Keratinocyte (primary cell): ENCODE data around the gene ATP5F1E. TPM values are rescaled to one million over a fixed set of nuclear protein-coding genes. Genes with fewer than 3 reads are reported as not detected.

Source experiments
- DNase-seq: peaks from one replicate; pipeline ENCODE4 v3.0.0-alpha.2; 2011; ENCODE audit warnings: low read depth, missing footprints, low spot score
- FAIRE-seq: peaks from 2 replicates; lab custom pipeline; 2011; peaks lifted over from hg19 to GRCh38; lab: Jason Lieb, UNC
- H2AFZ ChIP-seq: 2 replicates; pipeline ENCODE4 v1.6.0; 2012; ENCODE audit warnings: low read length, control low read depth, inconsistent platforms; ENCODE audit not compliant: control insufficient read depth
- H3K27ac ChIP-seq: 2 replicates; pipeline ENCODE4 v1.5.1; 2011; ENCODE audit warnings: low read length; ENCODE audit not compliant: control insufficient read depth, insufficient read depth
- H3K27me3 ChIP-seq: 3 replicates; pipeline ENCODE4 v1.6.0; 2011; ENCODE audit warnings: low read length; ENCODE audit not compliant: control insufficient read depth, insufficient read depth; ENCODE audit errors: extremely low read depth
- H3K36me3 ChIP-seq, 2 experiments: 2 replicates in 1 of 2; 3 replicates in 1 of 2; pipeline ENCODE4 v1.5.1; 2011; ENCODE audit warnings: low read length in 2 of 2, mild to moderate bottlenecking in 1 of 2; ENCODE audit not compliant: control insufficient read depth in 2 of 2, insufficient read depth in 2 of 2; ENCODE audit errors: extremely low read depth in 1 of 2
- H3K4me1 ChIP-seq: 3 replicates; pipeline ENCODE4 v1.5.1; 2011; ENCODE audit warnings: low read length; ENCODE audit not compliant: control insufficient read depth, insufficient read depth; ENCODE audit errors: extremely low read depth
- H3K4me2 ChIP-seq: 3 replicates; pipeline ENCODE4 v1.6.0; 2011; ENCODE audit warnings: low read depth, low read length; ENCODE audit not compliant: control insufficient read depth, insufficient read depth; ENCODE audit errors: extremely low read depth
- H3K4me3 ChIP-seq, 3 experiments: fragments of 200-600 bp in 1 of 3; sonication (generic) in 1 of 3; 2 replicates in 2 of 3; 3 replicates in 1 of 3; pipeline ENCODE4 v1.5.1; 2011 to 2016; ENCODE audit warnings: low read length in 3 of 3, mild to moderate bottlenecking in 3 of 3, control low read depth in 2 of 3, inconsistent platforms in 1 of 3, low read depth in 1 of 3, mixed read lengths in 1 of 3, mixed run types in 1 of 3, moderate library complexity in 1 of 3; ENCODE audit not compliant: control insufficient read depth in 2 of 3, insufficient read depth in 2 of 3; ENCODE audit errors: extremely low read depth in 1 of 3
- H3K79me2 ChIP-seq: 2 replicates; pipeline ENCODE4 v1.6.0; 2012; ENCODE audit warnings: low read length; ENCODE audit not compliant: control insufficient read depth, insufficient read depth
- H3K9ac ChIP-seq: 3 replicates; pipeline ENCODE4 v1.6.0; 2011; ENCODE audit warnings: low read length; ENCODE audit not compliant: control insufficient read depth, insufficient read depth; ENCODE audit errors: extremely low read depth
- H3K9me1 ChIP-seq: 3 replicates; pipeline ENCODE4 v1.6.0; 2011; ENCODE audit warnings: low read length; ENCODE audit not compliant: control insufficient read depth, insufficient read depth; ENCODE audit errors: extremely low read depth
- H3K9me3 ChIP-seq: 2 replicates; pipeline ENCODE4 v1.5.1; 2012; ENCODE audit warnings: low read depth, low read length; ENCODE audit not compliant: control insufficient read depth
- H4K20me1 ChIP-seq: 3 replicates; pipeline ENCODE4 v1.6.0; 2011; ENCODE audit warnings: low read length; ENCODE audit not compliant: control insufficient read depth, insufficient read depth; ENCODE audit errors: extremely low read depth
- EZH2 ChIP-seq: IDR thresholded peaks from one replicate; pipeline ENCODE4 v1.6.1; 2012; ENCODE audit warnings: inconsistent platforms, mild to moderate bottlenecking, low read length, moderate library complexity
- dilution Hi-C: fragments of 300-500 bp; cut with MboI; formaldehyde crosslinking; loops from one replicate; pipeline ENCODE4 v1.7.0; 2020; ENCODE audit warnings: low sequenced_read_pairs; ENCODE audit not compliant: extremely low pct_ligation_motif_present
- polyA plus RNA-seq, 5 experiments: library from polyadenylated mRNA; depleted of rRNA in 3 of 5; stranded (reverse) in 3 of 5; stranded (forward) in 1 of 5; unstranded in 1 of 5; fragments of >200 nt; gene quantifications; 1 replicate in 1 of 5; 2 replicates in 3 of 5; 3 replicates in 1 of 5; pipeline versions ENCODE4 v1.2.1 to v1.2.3, GENCODE V29; 2011 to 2012; ENCODE audit warnings: missing spikeins in 2 of 5, low read depth in 1 of 5, low replicate concordance in 1 of 5
- TF ChIP-seq, protein P1 (sequence below), 3 experiments: IDR thresholded peaks in 1 of 3; conservative IDR thresholded peaks in 1 of 3; optimal IDR thresholded peaks in 1 of 3; 2 replicates in 2 of 3; 3 replicates in 1 of 3; pipeline versions ENCODE3 to v1.5.1; 2011; ENCODE audit warnings: low read length in 3 of 3, mild to moderate bottlenecking in 3 of 3, moderate library complexity in 2 of 3, control low read depth in 1 of 3, inconsistent platforms in 1 of 3; ENCODE audit not compliant: insufficient read depth in 2 of 3; ENCODE audit errors: extremely low read depth in 1 of 3

Gene ATP5F1E
- polyA plus RNA-seq, 1 donor (not counting 4 experiments of a cell fraction or from before 2014, with no cell fraction given): 99.7 TPM

DNA sequence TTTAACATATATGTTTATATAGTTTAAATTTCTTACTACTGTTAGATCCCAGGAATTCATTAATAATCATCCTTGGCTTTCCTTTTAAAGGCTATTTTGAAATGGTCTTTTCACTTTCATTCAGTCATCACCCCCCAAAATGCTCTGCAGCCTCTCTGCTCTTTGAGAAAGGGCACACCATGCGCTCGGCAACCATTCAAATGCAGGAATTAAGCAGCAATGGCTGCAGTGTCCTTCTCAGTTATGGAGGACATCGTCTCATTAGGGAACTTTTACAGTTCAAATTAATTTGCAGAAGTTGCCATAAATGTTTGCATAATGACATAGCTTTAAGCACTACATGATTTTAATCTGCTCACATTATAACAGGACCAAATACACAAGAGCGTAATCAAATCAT is 6.6 kb downstream of the ATP5F1E start:
- FAIRE-seq (no peak), DNase-seq (no peak)
- Histone ChIP-seq H2AFZ (no peak overlapping the region), H3K9me3 (no peaks in the 10 kb centered on the region), H3K9ac (no peak overlapping the region), H3K27ac (no peak overlapping the region), H3K27me3 (no peaks in the 10 kb centered on the region), H3K36me3 (peaks cover 25 to 48% of the 10 kb centered on the region in 2 experiments), H3K9me1 (no peaks in the 10 kb centered on the region), H3K4me2 (no peak overlapping the region), H3K4me1 (peaks cover 29% of the 10 kb centered on the region), H3K4me3 (no peak overlapping the region), H3K79me2 (peaks cover 54% of the 10 kb centered on the region), H4K20me1 (peaks cover 3% of the 10 kb centered on the region)
- TF ChIP-seq, protein P1, sequence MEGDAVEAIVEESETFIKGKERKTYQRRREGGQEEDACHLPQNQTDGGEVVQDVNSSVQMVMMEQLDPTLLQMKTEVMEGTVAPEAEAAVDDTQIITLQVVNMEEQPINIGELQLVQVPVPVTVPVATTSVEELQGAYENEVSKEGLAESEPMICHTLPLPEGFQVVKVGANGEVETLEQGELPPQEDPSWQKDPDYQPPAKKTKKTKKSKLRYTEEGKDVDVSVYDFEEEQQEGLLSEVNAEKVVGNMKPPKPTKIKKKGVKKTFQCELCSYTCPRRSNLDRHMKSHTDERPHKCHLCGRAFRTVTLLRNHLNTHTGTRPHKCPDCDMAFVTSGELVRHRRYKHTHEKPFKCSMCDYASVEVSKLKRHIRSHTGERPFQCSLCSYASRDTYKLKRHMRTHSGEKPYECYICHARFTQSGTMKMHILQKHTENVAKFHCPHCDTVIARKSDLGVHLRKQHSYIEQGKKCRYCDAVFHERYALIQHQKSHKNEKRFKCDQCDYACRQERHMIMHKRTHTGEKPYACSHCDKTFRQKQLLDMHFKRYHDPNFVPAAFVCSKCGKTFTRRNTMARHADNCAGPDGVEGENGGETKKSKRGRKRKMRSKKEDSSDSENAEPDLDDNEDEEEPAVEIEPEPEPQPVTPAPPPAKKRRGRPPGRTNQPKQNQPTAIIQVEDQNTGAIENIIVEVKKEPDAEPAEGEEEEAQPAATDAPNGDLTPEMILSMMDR (optimal IDR thresholded peaks at IDR 0.05 in 1 of 3, IDR thresholded peaks at IDR 0.05 in 1 of 3, conservative IDR thresholded peaks at IDR 0.05 in 1 of 3; ENCODE audit: extremely low read depth in 1 of 3, insufficient read depth in 2 of 3, low read length in 3 of 3): no peak
- TF ChIP-seq EZH2: no peak
- dilution Hi-C loops: no loop called here

DNA sequence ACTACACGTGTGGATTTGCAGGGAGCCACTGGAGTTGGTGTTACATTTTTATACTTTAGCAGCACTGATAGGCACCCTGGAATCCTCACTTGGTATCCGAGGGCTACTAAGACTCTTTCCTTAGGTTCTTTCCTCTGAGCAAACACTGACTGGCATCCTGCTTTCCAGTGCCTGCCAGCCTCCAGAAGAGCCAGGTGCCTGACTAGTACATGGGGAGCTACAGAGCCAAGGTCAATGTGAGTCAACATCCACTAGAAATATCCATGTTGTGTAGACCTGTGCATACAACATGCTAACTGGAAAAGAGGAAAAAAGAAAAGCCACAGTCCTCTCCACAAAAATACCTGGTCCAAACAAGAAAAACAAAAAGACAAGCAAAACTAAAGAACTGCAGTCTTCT is 7.0 kb downstream of the ATP5F1E start:
- Histone ChIP-seq H3K9me1 (no peaks in the 10 kb centered on the region), H3K4me2 (no peak overlapping the region), H3K27me3 (no peaks in the 10 kb centered on the region), H3K4me3 (no peak overlapping the region), H3K27ac (no peak overlapping the region), H3K4me1 (peaks cover 27% of the 10 kb centered on the region), H4K20me1 (peaks cover 3% of the 10 kb centered on the region), H3K36me3 (peaks cover 24 to 45% of the 10 kb centered on the region in 2 experiments), H2AFZ (no peak overlapping the region), H3K9ac (no peak overlapping the region), H3K79me2 (peaks cover 50% of the 10 kb centered on the region), H3K9me3 (no peaks in the 10 kb centered on the region)
- TF ChIP-seq EZH2: no peak
- TF ChIP-seq, protein P1 (optimal IDR thresholded peaks at IDR 0.05 in 1 of 3, IDR thresholded peaks at IDR 0.05 in 1 of 3, conservative IDR thresholded peaks at IDR 0.05 in 1 of 3; ENCODE audit: extremely low read depth in 1 of 3, insufficient read depth in 2 of 3, low read length in 3 of 3): no peak
- DNase-seq (no peak), FAIRE-seq (no peak)
- dilution Hi-C loops: no loop called here
